ENCODE measurements around the gene NHLH1.
"Not testable (repeated sequence)": the region's sequence is repeated elsewhere in the genome, so short reads cannot be mapped to it uniquely, and the experiment has no call there.

Gene NHLH1

DNA sequence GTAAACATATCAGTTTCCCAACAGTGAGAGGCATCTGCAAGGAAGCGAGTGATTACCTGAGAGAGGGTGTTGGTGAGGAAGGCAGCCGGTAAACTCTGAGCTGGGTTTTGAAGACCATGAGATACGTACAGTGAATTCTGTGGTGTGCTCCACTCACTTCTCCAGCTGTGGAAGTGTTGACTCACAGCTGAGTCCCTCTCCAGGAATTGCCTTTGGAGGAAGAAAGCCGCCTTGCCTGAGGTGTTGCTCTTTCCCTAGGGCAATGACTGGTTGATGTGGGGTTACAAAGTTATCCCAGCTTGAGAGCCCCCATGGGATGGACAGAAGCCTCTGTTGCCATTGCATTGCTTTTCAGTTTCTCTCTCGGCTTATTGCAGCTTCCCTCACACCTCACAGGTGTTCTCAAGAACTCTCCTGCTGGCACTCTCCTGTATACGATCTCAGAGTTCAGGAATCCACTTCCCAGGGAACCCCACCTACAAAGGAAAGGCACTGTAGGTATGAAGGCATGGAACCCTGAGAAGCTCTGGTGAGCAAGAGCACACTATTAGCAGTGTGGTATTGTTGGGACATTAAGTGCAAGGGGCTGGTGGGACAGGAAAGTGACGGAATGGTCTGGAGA is 10.8 kb downstream of the NHLH1 start:
- peaks cover 0 to 7% of the 10 kb centered on the region in 2 donors for H3K27me3 ChIP-seq (ENCODE audit: control insufficient read depth in 1 of 2, insufficient read depth in 2 of 2, low read length in 2 of 2)
- no peak overlapping the region for H3K4me3 ChIP-seq (ENCODE audit: low read length in 2 of 2)
- no peaks in the 10 kb centered on the region for H3K9me3 ChIP-seq (ENCODE audit: control insufficient read depth in 2 of 2, low read length in 2 of 2)
- H3K27ac ChIP-seq (ENCODE audit: low read length) = no peak overlapping the region
- H3K36me3 ChIP-seq (ENCODE audit: control insufficient read depth in 2 of 2, insufficient read depth in 2 of 2, low read length in 2 of 2) = no peaks in the 10 kb centered on the region
- no peak overlapping the region for H3K9ac ChIP-seq (ENCODE audit: low read length in 2 of 2)
- H3K4me1 ChIP-seq (ENCODE audit: control insufficient read depth, insufficient read depth, low read length) = peaks cover 10% of the 10 kb centered on the region

DNA sequence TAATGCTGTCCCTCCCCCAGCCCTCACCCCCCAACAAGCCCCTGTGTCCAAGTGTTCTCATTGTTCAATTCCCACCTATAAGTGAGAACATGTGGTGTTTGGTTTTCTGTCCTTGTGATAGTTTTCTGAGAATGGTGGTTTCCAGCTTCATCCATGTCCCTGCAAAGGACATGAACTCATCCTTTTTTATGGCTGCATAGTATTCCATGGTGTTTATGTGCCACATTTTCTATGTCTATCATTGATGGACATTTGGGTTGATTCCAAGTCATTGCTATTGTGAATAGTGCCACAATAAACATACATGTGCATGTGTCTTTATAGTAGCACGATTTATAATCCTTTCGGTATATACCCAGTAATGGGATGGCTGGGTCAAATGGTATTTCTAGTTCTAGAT is 17.9 kb downstream of the NHLH1 start:
- not testable (repeated sequence) for H3K9ac ChIP-seq (ENCODE audit: low read length in 2 of 2); H3K27me3 ChIP-seq (ENCODE audit: control insufficient read depth in 1 of 2, insufficient read depth in 2 of 2, low read length in 2 of 2); H3K27ac ChIP-seq (ENCODE audit: low read length); H3K4me3 ChIP-seq (ENCODE audit: low read length in 2 of 2); H3K9me3 ChIP-seq (ENCODE audit: control insufficient read depth in 2 of 2, low read length in 2 of 2); H3K36me3 ChIP-seq (ENCODE audit: control insufficient read depth in 2 of 2, insufficient read depth in 2 of 2, low read length in 2 of 2); H3K4me1 ChIP-seq (ENCODE audit: control insufficient read depth, insufficient read depth, low read length)

DNA sequence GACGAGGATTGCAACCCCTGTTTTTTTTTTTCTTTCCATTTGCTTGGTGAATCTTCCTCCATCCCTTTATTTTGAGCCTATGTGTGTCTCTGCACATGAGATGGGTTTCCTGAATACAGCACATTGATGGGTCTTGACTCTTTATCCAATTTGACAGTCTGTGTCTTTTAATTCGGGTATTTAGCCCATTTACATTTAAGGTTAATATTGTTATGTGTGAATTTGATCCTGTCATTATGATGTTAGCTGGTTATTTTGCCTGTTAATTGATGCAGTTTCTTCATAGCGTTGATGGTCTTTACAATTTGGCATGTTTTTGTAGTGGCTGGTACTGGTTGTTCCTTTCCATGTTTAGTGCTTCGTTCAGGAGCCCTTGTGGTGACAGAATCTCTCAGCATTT is 21.5 kb downstream of the NHLH1 start:
- not testable (repeated sequence) for H3K9me3 ChIP-seq (ENCODE audit: control insufficient read depth in 2 of 2, low read length in 2 of 2); H3K36me3 ChIP-seq (ENCODE audit: control insufficient read depth in 2 of 2, insufficient read depth in 2 of 2, low read length in 2 of 2); H3K4me1 ChIP-seq (ENCODE audit: control insufficient read depth, insufficient read depth, low read length); H3K4me3 ChIP-seq (ENCODE audit: low read length in 2 of 2); H3K9ac ChIP-seq (ENCODE audit: low read length in 2 of 2); H3K27ac ChIP-seq (ENCODE audit: low read length); H3K27me3 ChIP-seq (ENCODE audit: control insufficient read depth in 1 of 2, insufficient read depth in 2 of 2, low read length in 2 of 2)

DNA sequence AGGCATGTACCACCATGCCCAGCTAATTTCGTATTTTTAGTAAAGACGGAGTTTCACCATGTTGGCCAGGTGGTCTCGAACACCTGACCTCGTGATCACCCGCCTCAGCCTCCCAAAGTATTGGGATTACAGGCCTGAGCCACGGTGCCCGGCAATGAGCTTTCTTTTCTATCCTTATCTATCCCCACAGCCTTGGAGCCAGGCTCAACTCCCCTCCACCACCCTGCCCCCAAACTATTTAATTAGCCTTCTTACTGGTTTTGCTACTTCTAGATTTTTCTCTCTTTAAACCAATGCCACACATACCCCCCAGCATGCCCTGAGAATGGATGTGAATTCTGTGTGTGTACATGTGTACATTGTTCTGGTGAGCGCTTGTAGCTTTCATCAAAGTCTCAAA is 27.8 kb downstream of the NHLH1 start:
- Histone ChIP-seq H3K4me1 (ENCODE audit: control insufficient read depth, insufficient read depth, low read length) (peaks cover 1% of the 10 kb centered on the region), H3K27me3 (ENCODE audit: control insufficient read depth in 1 of 2, insufficient read depth in 2 of 2, low read length in 2 of 2) (peaks cover 0 to 2% of the 10 kb centered on the region in 2 donors), H3K4me3 (ENCODE audit: low read length in 2 of 2) (no peak overlapping the region), H3K27ac (ENCODE audit: low read length) (no peak overlapping the region), H3K9me3 (ENCODE audit: control insufficient read depth in 2 of 2, low read length in 2 of 2) (no peaks in the 10 kb centered on the region), H3K9ac (ENCODE audit: low read length in 2 of 2) (no peak overlapping the region), H3K36me3 (ENCODE audit: control insufficient read depth in 2 of 2, insufficient read depth in 2 of 2, low read length in 2 of 2) (no peaks in the 10 kb centered on the region)

DNA sequence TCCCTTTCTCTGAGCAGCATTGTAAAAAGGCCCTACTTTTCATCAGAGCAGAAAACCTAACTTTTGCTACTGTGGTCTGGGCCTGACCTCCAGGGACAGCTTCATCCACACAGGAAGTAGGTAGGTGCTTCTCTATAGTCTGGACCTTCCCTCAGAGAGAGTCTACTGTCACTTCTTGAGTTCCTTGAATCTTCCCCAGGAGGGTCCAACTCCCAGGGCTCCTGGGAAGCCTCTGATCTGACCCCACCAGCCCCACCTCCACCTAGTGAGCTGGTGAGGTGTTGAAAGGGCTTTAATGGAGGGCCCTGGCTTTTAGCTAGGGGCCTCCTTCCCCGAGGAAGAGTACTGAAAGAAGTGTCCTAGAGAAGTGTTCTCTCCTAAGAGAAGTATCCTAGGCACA is 30.8 kb downstream of the NHLH1 start:
- H3K27me3 ChIP-seq (ENCODE audit: control insufficient read depth in 1 of 2, insufficient read depth in 2 of 2, low read length in 2 of 2) = peaks cover 0 to 2% of the 10 kb centered on the region in 2 donors
- H3K9ac ChIP-seq (ENCODE audit: low read length in 2 of 2) = no peak overlapping the region
- no peaks in the 10 kb centered on the region for H3K9me3 ChIP-seq (ENCODE audit: control insufficient read depth in 2 of 2, low read length in 2 of 2)
- no peaks in the 10 kb centered on the region for H3K36me3 ChIP-seq (ENCODE audit: control insufficient read depth in 2 of 2, insufficient read depth in 2 of 2, low read length in 2 of 2)
- no peak overlapping the region for H3K4me3 ChIP-seq (ENCODE audit: low read length in 2 of 2)
- H3K4me1 ChIP-seq (ENCODE audit: control insufficient read depth, insufficient read depth, low read length) = peaks cover 19% of the 10 kb centered on the region
- H3K27ac ChIP-seq (ENCODE audit: low read length) = no peak overlapping the region

DNA sequence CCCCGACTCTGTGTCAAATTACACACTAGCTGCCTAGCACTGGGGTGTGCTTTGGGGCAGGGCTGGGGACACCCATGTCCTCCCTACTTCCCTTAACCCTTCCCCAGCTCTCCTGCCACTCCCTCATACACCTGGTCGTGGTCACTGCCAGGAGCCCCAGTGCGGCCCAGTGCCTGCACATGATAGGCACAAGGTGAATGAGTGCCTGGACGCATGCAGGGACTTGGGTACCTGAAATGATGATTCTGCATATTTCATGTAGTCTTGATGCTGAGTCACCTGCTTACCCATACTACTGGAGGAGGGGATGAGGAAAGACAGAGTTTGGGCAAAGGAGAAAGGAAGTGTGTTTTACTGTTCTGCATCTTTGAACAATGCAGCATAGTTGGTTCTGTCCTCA is 32.0 kb downstream of the NHLH1 start:
- Histone ChIP-seq H3K27ac (ENCODE audit: low read length) (no peak overlapping the region), H3K4me1 (ENCODE audit: control insufficient read depth, insufficient read depth, low read length) (peaks cover 19% of the 10 kb centered on the region)

DNA sequence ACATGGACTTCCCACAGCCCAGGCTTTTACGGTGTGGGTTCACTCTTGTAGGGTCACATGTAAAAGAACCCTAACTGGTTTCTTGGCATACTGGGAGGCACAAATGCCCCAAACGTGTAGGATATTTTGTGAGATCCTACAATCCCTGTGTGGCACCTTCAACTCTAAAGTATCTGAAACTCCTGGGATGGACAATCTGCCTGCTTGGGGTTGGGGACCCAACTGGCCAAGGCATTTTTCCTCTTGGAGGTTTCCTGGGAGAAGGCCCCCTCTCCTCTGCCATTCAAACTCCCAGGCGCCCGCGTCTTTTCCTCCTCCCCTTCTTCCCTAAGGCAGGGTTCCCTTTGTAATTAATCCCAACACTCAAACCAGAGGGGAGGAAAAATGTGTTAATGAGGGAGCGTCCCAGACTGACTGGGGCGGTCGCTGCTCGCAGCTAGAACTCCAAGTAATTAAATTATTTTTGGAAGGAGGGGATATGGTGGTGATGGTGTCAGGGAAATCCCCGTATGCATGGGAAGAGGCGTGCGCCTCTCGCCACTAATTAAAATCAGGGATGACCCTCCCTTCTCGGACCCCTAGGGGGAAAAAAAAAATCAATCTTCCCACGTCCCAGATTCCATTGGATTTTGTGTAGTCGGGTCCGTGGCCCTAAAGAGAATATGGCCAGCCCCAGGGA is 32.8 kb downstream of the NHLH1 start:
- Histone ChIP-seq H3K9me3 (ENCODE audit: control insufficient read depth in 2 of 2, low read length in 2 of 2) (no peaks in the 10 kb centered on the region), H3K27ac (ENCODE audit: low read length) (no peak overlapping the region), H3K27me3 (ENCODE audit: control insufficient read depth in 1 of 2, insufficient read depth in 2 of 2, low read length in 2 of 2) (no peaks in the 10 kb centered on the region), H3K9ac (ENCODE audit: low read length in 2 of 2) (peak overlapping the region; percentile 70 to 75), H3K36me3 (ENCODE audit: control insufficient read depth in 2 of 2, insufficient read depth in 2 of 2, low read length in 2 of 2) (no peaks in the 10 kb centered on the region), H3K4me3 (ENCODE audit: low read length in 2 of 2) (peak overlapping the region; percentile 63 to 77), H3K4me1 (ENCODE audit: control insufficient read depth, insufficient read depth, low read length) (peaks cover 19% of the 10 kb centered on the region)

More for the DNA sequence above, 32.0 kb downstream of the NHLH1 start:
- Histone ChIP-seq H3K36me3 (ENCODE audit: control insufficient read depth in 2 of 2, insufficient read depth in 2 of 2, low read length in 2 of 2) (no peaks in the 10 kb centered on the region), H3K9me3 (ENCODE audit: control insufficient read depth in 2 of 2, low read length in 2 of 2) (no peaks in the 10 kb centered on the region), H3K27me3 (ENCODE audit: control insufficient read depth in 1 of 2, insufficient read depth in 2 of 2, low read length in 2 of 2) (peaks cover 0 to 2% of the 10 kb centered on the region in 2 donors), H3K4me3 (ENCODE audit: low read length in 2 of 2) (no peak overlapping the region), H3K9ac (ENCODE audit: low read length in 2 of 2) (no peak overlapping the region)

DNA sequence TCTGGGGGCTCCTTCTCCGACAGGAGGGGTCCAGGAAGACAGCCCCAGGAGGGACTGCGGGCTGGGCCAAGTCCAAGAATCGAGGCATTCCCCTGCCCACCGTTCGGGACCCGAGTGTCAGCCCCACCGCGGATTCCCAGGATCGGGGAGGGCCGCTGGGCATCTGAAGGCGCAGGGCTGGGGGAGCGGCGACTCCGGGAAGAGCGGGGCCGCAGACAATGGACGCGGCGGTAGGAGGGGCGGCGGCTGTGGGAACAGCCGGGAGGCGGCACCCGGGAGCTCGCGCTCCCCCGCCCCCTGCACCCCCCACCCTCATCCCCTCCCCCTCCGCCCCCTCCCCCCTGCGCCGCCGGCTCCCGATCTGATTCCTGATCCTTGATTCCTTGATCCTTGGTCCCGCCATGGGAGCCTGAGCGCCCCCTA is 33.4 kb downstream of the NHLH1 start, which contains the start of gene VANGL2:
Gene VANGL2 (plus strand): TSS at position 342 of the 423 bp plus-strand sequence. CDS start 15,274 bp downstream, outside the sequence.
- Histone ChIP-seq H3K9ac (ENCODE audit: low read length in 2 of 2) (peak within 1 kb of the TSS; percentile 75), H3K27ac (ENCODE audit: low read length) (peak within 1 kb of the TSS; percentile 18), H3K4me1 (ENCODE audit: control insufficient read depth, insufficient read depth, low read length) (peaks cover 19% of the 10 kb centered on the region), H3K9me3 (ENCODE audit: control insufficient read depth in 2 of 2, low read length in 2 of 2) (no peaks in the 10 kb centered on the region), H3K4me3 (ENCODE audit: low read length in 2 of 2) (peak within 1 kb of the TSS; percentile 78 to 80), H3K36me3 (ENCODE audit: control insufficient read depth in 2 of 2, insufficient read depth in 2 of 2, low read length in 2 of 2) (no peaks in the 10 kb centered on the region), H3K27me3 (ENCODE audit: control insufficient read depth in 1 of 2, insufficient read depth in 2 of 2, low read length in 2 of 2) (no peaks in the 10 kb centered on the region)

DNA sequence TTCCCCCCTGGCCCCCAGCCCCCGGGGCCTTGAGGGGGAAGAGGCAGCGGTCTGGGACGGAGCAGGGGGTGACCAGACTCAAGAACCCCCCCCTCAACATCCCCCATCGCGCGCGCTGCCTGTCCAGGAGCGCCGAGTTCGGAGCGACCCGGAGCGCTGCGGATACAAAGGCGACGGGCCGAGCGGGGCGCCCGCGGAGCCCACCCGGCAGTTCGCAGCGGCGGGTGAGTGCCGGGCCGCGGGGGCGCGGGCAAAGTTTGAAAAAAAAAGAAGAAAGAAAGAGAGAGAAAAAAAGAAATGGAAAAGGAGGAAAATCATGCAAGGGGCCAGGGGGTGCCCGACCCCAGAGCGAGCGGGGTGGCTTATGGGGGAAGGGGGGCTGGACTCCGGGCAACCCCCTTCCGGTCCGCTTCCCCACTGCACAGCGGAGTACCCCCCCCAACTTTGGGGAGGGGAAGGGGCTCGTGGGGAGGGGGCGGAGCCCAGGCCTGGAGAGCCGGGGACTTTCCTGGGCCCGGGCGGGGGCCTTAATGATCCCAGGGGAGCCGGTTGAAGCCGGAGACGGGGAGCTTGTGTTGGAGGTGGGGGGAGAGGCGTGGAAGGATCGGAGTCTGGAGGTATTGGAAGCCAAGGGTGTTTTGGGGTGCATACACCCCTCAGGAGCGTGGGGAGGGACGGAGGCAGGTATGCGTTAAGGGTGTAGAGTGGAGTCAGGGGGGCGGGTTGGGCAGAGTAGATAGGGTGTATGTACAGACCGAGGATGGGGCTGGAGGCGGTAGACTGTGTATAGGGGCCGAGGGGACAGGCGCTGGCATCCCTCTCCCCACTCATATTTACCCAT is 34.0 kb downstream of the NHLH1 start:
- H3K4me1 ChIP-seq (ENCODE audit: control insufficient read depth, insufficient read depth, low read length) = peaks cover 19% of the 10 kb centered on the region
- H3K9me3 ChIP-seq (ENCODE audit: control insufficient read depth in 2 of 2, low read length in 2 of 2) = no peaks in the 10 kb centered on the region
- peak overlapping the region; percentile 55 to 75 for H3K9ac ChIP-seq (ENCODE audit: low read length in 2 of 2)
- H3K4me3 ChIP-seq (ENCODE audit: low read length in 2 of 2) = peak overlapping the region; percentile 78 to 80
- no peaks in the 10 kb centered on the region for H3K36me3 ChIP-seq (ENCODE audit: control insufficient read depth in 2 of 2, insufficient read depth in 2 of 2, low read length in 2 of 2)
- H3K27ac ChIP-seq (ENCODE audit: low read length) = peak overlapping the region; percentile 18
- H3K27me3 ChIP-seq (ENCODE audit: control insufficient read depth in 1 of 2, insufficient read depth in 2 of 2, low read length in 2 of 2) = no peaks in the 10 kb centered on the region

DNA sequence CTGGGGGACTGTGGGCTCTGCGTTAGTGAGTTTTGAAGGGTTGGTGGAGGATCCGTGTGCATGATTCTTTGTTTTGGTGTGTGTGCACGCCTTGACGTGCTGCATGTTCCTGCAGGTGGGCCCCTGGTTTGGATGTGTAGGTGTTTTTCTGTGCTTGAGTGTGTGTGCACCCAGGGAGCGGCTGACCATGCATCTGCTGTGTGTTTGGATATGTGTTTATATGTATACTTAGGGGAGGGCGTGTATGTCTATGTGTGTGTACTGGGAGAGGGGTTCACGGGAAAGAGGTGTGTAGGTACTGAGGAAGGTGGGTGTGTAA is 34.6 kb downstream of the NHLH1 start:
- H3K27ac ChIP-seq (ENCODE audit: low read length) = no peak overlapping the region
- peak overlapping the region; percentile 78 to 80 for H3K4me3 ChIP-seq (ENCODE audit: low read length in 2 of 2)
- H3K9ac ChIP-seq (ENCODE audit: low read length in 2 of 2) = peak overlapping the region; percentile 55 to 75
- no peaks in the 10 kb centered on the region for H3K36me3 ChIP-seq (ENCODE audit: control insufficient read depth in 2 of 2, insufficient read depth in 2 of 2, low read length in 2 of 2)
- H3K4me1 ChIP-seq (ENCODE audit: control insufficient read depth, insufficient read depth, low read length) = peaks cover 19% of the 10 kb centered on the region
- H3K9me3 ChIP-seq (ENCODE audit: control insufficient read depth in 2 of 2, low read length in 2 of 2) = no peaks in the 10 kb centered on the region
- no peaks in the 10 kb centered on the region for H3K27me3 ChIP-seq (ENCODE audit: control insufficient read depth in 1 of 2, insufficient read depth in 2 of 2, low read length in 2 of 2)

Measured in stomach smooth muscle (tissue), 2 donors.